Right lobe of liver (tissue), 6 donors: Measurements from ENCODE around the gene TM9SF1. TPM values are rescaled to one million over a fixed set of nuclear protein-coding genes. Genes with fewer than 3 reads are reported as not detected.
A peak's percentile ranks its signal among the peaks of the same experiment; 100 is the strongest.

ENCODE experiments used
- ATAC-seq, 4 donors: fragments of 200-7000 bp; cut with Tn5 transposase; one replicate each; pipeline ENCODE4 v1.9.1; 2020; ENCODE audit warnings: mild to moderate bottlenecking in 4 of 4, moderate library complexity in 4 of 4
- DNase-seq, 3 donors: peaks; one replicate each; pipeline ENCODE4 v3.0.0-alpha.2; 2020
- H3K27ac ChIP-seq, 3 donors: fragments of 200-600 bp; one replicate each; pipeline ENCODE4 v1.8.0; 2022
- H3K27me3 ChIP-seq, 2 donors: fragments of 200-600 bp; one replicate each; pipeline ENCODE4 v1.8.0; 2022
- H3K36me3 ChIP-seq, 4 donors: fragments of 200-600 bp; sonication (generic) in 1 of 4; one replicate each; pipeline versions ENCODE4 v1.5.1 to v1.8.0; 2017 to 2022; ENCODE audit warnings: control low read depth in 1 of 4
- H3K4me1 ChIP-seq, 4 donors: fragments of 200-600 bp; sonication (generic) in 1 of 4; one replicate each; pipeline versions ENCODE4 v1.5.1 to v1.8.0; 2017 to 2022; ENCODE audit warnings: control low read depth in 1 of 4
- H3K4me3 ChIP-seq, 3 donors: fragments of 200-600 bp; one replicate each; pipeline ENCODE4 v1.8.0; 2022
- H3K9me3 ChIP-seq, 4 donors: fragments of 200-600 bp; sonication (generic) in 1 of 4; one replicate each; pipeline versions ENCODE4 v1.5.1 to v1.8.0; 2017 to 2022; ENCODE audit warnings: control low read depth in 1 of 4
- POLR2A ChIP-seq: fragments of 450-650 bp; IDR thresholded peaks from one replicate; pipeline ENCODE4 v1.6.1; 2017; ENCODE audit warnings: antibody characterized with exemption, mild to moderate bottlenecking
- WGBS: methylation state at CpG from one replicate; pipeline ENCODE4 v1.1.6; 2018; ENCODE audit warnings: low coverage, low lambda C conversion rate; ENCODE audit not compliant: insufficient coverage; ENCODE audit errors: missing lambda C conversion rate; 5-methylcytosine and 5-hydroxymethylcytosine counted together
- intact Hi-C, 2 donors: fragments of 100-400 bp; cut with DNase I; formaldehyde crosslinking; loops; one replicate each; pipeline versions ENCODE4 v1.11.2 to v1.14.1; 2022
- total RNA-seq, 6 experiments: library from RNA; depleted of rRNA in 2 of 6; stranded (reverse); fragments of >200 nt in 2 of 6; fragmentation: NEBNext Ultra II Directional in 3 of 6; extraction: Animal tissue kit (Norgen Biotek cat#: 25700) in 3 of 6; gene quantifications; one replicate each; pipeline versions ENCODE4 v1.1.0 to v1.2.4, GENCODE V29; 2016 to 2023
- TF ChIP-seq, protein P1 (sequence below), 4 donors: fragments of 200-600 bp in 3 of 4; fragments of 450-650 bp in 1 of 4; IDR thresholded peaks; one replicate each; pipeline versions ENCODE4 v1.5.1 to v1.8.0; 2016 to 2022; ENCODE audit warnings: antibody characterized with exemption in 4 of 4, mild to moderate bottlenecking in 2 of 4
- donor health status: DM: no; HTN: yes; CAD: no.
- donor health status: DM: no; HTN: no; CAD: no.
- donor health status: DM: no; HTN: no; CAD: no.
- donor health status: DM: no; HTN: yes; CAD: no.
- donor health status: DM: no; HTN: yes; CAD: no.

Gene TM9SF1
- total RNA-seq, 6 experiments from 2014 or later, result 32.1 to 49.8 (median 41.2) TPM

DNA sequence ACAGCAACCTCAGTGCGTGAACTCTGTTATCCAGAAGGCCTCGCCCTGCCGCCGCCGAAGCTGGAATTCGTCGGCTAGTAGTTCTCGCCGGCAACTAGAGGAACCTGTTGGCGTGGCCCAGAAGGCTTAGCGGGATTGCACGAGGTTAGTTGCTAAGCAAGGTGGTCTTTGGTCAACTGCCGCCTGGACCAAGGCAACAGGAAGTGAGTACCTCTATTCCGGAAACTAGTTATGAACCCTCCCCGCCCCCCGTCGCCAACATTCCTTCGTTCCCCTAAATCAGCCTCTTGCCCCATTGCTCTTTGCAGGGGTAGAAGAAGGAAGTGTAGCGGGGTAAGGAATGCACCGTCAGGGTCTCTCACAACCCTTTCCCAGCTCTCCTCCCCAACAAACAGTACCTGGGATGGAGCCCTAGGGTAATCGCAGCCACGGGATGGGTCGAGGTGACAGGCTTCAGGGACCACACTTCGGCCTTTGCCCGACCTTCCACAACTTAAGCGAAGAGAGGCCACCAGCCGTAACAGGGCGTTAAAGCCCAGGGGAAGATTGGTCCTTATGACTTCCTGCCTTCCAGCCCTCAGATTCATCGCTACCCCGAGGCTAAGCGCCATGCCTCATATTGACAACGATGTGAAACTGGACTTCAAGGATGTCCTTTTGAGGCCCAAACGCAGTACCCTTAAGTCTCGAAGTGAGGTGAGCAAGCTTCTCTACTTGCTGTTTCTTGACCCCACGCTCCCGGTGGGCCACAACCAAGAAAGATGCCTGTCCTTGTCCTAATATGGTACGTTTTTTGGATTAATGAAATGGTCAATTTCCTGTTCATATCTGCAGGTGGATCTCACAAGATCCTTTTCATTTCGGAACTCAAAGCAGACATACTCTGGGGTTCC is 37.6 kb upstream of the TM9SF1 start, which contains the start of gene GMPR2:
Gene GMPR2, plus strand, starts transcription at position 285 of the 893 bp plus-strand sequence. Its CDS starts 325 bp downstream, at position 610.
- TF ChIP-seq, protein P1, sequence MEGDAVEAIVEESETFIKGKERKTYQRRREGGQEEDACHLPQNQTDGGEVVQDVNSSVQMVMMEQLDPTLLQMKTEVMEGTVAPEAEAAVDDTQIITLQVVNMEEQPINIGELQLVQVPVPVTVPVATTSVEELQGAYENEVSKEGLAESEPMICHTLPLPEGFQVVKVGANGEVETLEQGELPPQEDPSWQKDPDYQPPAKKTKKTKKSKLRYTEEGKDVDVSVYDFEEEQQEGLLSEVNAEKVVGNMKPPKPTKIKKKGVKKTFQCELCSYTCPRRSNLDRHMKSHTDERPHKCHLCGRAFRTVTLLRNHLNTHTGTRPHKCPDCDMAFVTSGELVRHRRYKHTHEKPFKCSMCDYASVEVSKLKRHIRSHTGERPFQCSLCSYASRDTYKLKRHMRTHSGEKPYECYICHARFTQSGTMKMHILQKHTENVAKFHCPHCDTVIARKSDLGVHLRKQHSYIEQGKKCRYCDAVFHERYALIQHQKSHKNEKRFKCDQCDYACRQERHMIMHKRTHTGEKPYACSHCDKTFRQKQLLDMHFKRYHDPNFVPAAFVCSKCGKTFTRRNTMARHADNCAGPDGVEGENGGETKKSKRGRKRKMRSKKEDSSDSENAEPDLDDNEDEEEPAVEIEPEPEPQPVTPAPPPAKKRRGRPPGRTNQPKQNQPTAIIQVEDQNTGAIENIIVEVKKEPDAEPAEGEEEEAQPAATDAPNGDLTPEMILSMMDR (IDR thresholded peaks at IDR 0.05), result no peak
- TF ChIP-seq POLR2A, result no peak
- ATAC-seq, result peak; percentile 64 to 77 (median 69)
- 3% methylated on average over 33 of the region's 38 CpGs for WGBS
- H3K36me3 ChIP-seq, result peaks cover 0 to 25% (median 15%) of the 10 kb centered on the region in 4 donors
- intact Hi-C loops, result no loop called here
- H3K27me3 ChIP-seq, result no peaks in the 10 kb centered on the region
- H3K4me3 ChIP-seq, result peak within 1 kb of the TSS; percentile 81 to 97 (median 95)
- peak in 1 of 3 donors; percentile 63 for DNase-seq
- H3K9me3 ChIP-seq, result no peaks in the 10 kb centered on the region
- H3K4me1 ChIP-seq, result peaks cover 0 to 39% (median 8%) of the 10 kb centered on the region in 4 donors
- H3K27ac ChIP-seq, result peak within 1 kb of the TSS; percentile 74 to 85 (median 76)

DNA sequence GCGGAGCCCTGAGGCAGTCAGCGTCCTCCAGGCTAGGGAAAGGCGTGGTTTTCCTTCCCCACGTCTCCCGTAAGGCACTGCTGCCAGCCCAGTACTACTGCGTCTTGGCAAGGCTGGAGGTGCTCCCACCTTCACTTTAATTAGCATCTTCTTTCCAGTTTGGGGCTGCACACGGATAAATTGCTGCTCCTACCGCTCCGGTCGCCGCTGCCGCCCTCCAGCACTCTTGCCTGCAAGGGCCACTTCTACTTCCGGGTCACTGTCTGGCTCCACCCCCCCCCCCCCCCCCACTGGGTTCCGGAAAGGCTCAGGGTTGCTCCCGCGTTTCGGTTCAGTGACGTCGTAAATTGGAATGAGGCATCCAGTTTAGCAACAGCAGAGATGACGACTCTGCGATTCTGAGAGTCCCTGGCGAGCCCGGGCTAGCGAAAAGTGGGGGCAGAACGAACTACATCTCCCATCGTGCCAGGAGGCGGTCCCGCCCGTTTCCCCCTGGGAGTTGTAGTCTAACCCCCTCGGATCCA is 36.9 kb upstream of the TM9SF1 start, which contains the start of gene NEDD8:
Gene NEDD8, minus strand, starts transcription at position 247 of the 524 bp plus-strand sequence. Its CDS starts 100 bp downstream, at position 147.
- Histone ChIP-seq H3K27ac (peak within 1 kb of the TSS; percentile 74 to 85 (median 76)), H3K9me3 (no peaks in the 10 kb centered on the region), H3K27me3 (no peaks in the 10 kb centered on the region), H3K36me3 (peaks cover 2 to 23% (median 12%) of the 10 kb centered on the region in 4 donors), H3K4me1 (peaks cover 0 to 39% (median 8%) of the 10 kb centered on the region in 4 donors), H3K4me3 (peak within 1 kb of the TSS; percentile 81 to 97 (median 95))
- ATAC-seq (peak; percentile 87 to 94 (median 92)), DNase-seq (peak; percentile 91 to 93 (median 93))
- WGBS, result under 1% methylated on average over 17 of the region's 30 CpGs
- TF ChIP-seq POLR2A, result peak; percentile 33
- TF ChIP-seq, protein P1 (IDR thresholded peaks at IDR 0.05), result no peak
- intact Hi-C loops, result no loop called here

GRCh38 chr14:24231263-24232120 is 36.3 kb upstream of the TM9SF1 start:
- TF ChIP-seq, protein P1 (IDR thresholded peaks at IDR 0.05), result no peak
- no peak for TF ChIP-seq POLR2A
- H3K36me3 ChIP-seq, result peaks cover 0 to 16% (median 7%) of the 10 kb centered on the region in 4 donors
- no peaks in the 10 kb centered on the region for H3K9me3 ChIP-seq
- peaks cover 0 to 39% (median 8%) of the 10 kb centered on the region in 4 donors for H3K4me1 ChIP-seq
- DNase-seq (no peak), ATAC-seq (peak in 1 of 4 donors; percentile 1)
- peak overlapping the region; percentile 74 to 85 (median 76) for H3K27ac ChIP-seq
- H3K27me3 ChIP-seq, result no peaks in the 10 kb centered on the region
- intact Hi-C loops, result no loop called here
- H3K4me3 ChIP-seq, result peak overlapping the region; percentile 81 to 97 (median 95)
- WGBS, result 5% methylated on average over 21 of the region's 23 CpGs

- no peaks in the 10 kb centered on the region for H3K9me3 ChIP-seq
- H3K36me3 ChIP-seq, result peaks cover 0 to 5% (median under 1%) of the 10 kb centered on the region in 4 donors
- intact Hi-C loops, result no loop called here
- no peak for TF ChIP-seq POLR2A
- TF ChIP-seq, protein P1 (IDR thresholded peaks at IDR 0.05), result no peak
- peak in 1 of 3 donors; percentile 15 for DNase-seq
- no peaks in the 10 kb centered on the region for H3K27me3 ChIP-seq
- no peak for ATAC-seq
- H3K4me1 ChIP-seq, result peaks cover 0 to 29% (median 7%) of the 10 kb centered on the region in 4 donors
- H3K27ac ChIP-seq, result no peak overlapping the region
- WGBS, result 21% methylated on average over 1 of the region's 1 CpG
- no peak overlapping the region for H3K4me3 ChIP-seq
Measured at GRCh38 chr14:24228902-24229301, 33.7 kb upstream of the TM9SF1 start.
